IPS DF 4.7 (cell line): ENCODE data around the gene HTR3C.

Experiments used
- DNase-seq: peaks from one replicate; pipeline ENCODE4 v3.0.0-alpha.2; 2013; ENCODE audit warnings: low spot score; ENCODE audit errors: extremely low read depth

The HTR3C gene

DNA sequence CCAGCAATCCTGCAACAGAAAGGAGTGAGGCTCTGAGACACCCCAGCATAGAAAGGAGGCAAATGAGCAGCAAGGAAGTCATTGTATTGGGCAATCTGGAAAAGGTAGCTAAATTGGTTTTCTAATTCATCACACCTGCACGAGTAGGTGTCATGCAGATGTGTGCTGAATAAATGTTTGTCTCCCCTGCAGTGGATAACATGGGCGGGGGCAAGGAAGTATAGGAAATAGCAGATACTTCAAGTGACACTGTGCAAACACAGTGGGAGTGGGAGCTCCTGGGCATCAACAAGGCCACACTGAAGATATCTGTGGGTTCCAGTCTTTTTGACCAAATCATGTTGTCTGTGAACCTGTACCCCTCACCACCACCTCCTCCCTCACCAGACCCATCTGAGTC is 29.6 kb downstream of the HTR3C start:
- DNase-seq: no peak

DNA sequence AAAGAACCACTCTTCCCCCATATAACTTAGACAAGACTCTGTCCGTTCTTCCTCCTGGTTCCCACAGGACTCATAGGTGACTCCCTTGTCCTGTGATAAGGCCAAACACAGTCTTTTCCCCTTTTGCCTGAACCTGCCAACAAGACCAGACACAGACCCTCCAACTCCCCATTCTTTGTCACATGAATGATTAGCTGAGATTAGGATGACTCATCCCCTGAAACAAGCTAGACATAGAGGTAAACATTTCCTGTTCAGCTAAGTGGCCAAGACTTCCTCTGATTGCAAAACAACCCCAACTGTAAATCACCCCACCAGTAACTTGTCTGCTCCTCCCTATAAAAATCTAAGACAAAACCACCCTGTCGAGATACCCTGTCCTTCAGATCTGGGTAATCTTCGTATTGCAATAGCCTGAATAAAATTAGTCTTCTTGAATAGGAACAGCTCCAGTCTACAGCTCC is 32.6 kb downstream of the HTR3C start:
- no peak for DNase-seq

DNA sequence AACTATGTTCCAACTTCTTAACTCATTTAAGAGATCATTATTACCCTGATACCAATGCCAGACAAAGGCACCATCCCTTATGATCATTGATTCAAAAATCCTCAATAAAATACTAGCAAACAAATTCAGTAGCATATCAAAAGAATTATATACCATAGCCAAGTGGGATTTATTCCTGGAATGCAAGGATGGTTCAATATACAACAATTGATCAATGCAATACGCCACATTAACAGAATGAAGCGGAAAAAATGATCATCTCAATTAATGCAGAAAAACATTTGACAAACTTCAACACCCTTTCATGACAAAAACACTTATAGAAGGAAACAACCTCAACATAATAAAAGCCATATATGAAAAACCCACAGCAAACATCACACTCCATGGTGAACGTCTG is 39.4 kb downstream of the HTR3C start:
- no peak for DNase-seq

DNA sequence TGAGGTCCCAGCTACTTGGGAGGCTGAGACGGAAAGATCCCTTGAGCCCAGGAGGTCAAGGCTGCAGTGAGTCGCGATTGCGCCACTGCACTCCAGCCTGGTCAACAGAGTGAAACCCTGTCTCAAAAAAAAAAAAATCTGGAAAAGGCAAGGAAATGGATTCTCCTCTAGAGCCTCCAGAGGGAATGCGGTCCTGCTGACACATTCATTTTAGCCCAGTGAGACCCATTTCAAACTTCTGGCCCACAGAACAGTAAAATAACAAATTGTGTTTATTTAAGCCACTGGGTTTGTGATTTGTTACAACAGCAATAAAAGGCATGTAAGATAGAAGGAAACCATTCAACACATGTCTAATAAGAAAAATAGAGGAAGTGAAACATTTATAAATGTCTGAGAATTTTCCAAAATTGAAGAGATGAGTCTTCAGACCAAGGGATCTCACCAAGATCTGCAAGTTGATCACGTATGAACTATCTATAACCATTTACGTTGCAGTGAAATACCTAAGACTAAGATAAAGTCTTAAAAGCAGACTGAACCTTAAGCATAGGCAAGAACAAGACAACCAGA is 44.0 kb downstream of the HTR3C start, which contains the start of gene HTR3E:
HTR3E (plus strand) TSS at position 254 of the 573 bp plus-strand sequence. CDS start 466 bp downstream, outside the sequence.
- no peak for DNase-seq

DNA sequence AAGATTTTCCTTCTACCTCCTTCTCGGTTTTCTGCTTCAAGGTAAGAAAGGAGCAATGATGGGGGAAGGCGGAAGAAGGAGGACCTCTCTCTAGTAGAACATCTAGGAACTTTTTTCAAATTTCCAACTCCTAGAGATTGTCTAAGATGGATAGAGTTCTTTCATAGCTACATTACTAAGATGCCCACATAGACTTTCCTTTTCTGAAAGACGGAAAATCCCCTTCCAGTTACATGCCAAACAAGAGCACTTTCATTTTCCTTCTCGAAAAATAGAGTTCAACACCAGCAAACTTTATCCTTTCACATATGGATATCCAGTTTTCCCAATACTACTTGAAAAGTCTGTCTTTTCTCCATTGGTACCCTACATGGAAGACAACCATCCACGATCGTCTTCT is 44.7 kb downstream of the HTR3C start:
- DNase-seq: no peak

DNA sequence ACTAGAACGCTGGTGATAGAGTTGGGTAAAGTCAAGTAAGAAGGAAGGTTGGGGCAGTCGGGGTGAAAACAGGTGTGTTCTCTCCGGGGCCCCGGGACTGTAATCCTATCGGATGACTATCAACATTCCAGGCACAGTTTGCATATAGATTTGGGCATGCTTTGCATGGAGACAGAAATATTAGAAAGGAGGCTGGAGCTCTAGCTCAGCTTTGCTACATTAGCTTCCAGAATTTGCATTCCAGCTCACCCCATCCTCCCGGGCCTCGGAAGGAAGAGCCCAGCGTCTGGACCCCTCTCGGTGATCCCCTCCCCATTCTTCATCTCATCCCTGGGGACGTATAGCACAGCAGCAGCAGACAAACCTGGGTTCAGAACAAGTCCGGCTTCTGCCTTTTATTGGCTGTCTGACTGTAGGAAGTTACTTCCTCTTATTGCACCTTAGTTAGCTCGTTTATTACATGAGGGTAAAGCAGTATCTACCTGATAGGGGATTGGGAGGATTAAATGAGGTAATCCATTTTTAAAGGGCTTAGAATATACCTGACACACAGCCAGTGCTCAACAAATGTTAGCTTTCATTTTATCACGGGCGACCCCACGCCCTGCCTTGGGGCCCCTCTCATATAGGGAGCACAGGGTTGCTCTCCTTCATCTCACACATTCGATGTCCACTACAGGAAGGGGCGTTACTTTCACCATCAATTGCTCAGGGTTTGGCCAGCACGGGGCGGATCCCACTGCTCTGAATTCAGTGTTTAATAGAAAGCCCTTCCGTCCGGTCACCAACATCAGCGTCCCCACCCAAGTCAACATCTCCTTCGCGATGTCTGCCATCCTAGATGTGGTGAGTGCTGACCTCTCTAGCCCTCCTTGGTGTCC is 47.2 kb downstream of the HTR3C start:
- DNase-seq: no peak
